Measurements from ENCODE around the gene RFXAP. TPM values are rescaled to one million over a fixed set of nuclear protein-coding genes. Genes with fewer than 3 reads are reported as not detected.

Gene RFXAP, protein sequence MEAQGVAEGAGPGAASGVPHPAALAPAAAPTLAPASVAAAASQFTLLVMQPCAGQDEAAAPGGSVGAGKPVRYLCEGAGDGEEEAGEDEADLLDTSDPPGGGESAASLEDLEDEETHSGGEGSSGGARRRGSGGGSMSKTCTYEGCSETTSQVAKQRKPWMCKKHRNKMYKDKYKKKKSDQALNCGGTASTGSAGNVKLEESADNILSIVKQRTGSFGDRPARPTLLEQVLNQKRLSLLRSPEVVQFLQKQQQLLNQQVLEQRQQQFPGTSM
- total RNA-seq (2012; rRNA removed): 0.54 and 0.83 TPM in 2 replicates
- 2.2 and 2.7 TPM in 2 replicates for polyA plus RNA-seq (2012; rRNA removed)
- 1.1 and 1.5 TPM in 2 replicates for polyA plus RNA-seq (2012; cell fraction: cytosol; rRNA removed)
- 2.0 and 5.4 TPM in 2 replicates for polyA plus RNA-seq (2012; cell fraction: nucleus; rRNA removed; ENCODE audit: low replicate concordance)
- Bru-seq, nascent RNA: percentile 51 among the genes with signal in this experiment
- BruChase-seq, experiment 1, labeled RNA remaining after a 6-hour chase: percentile 73 among the genes with signal in this experiment
- percentile 77 among the genes with signal in this experiment for BruChase-seq, experiment 2, labeled RNA remaining after a 2-hour chase
- long read RNA-seq, transcript RFXAP-201 (3 exons, 2,304 nt): major isoform, 5 of 5 reads
- long read RNA-seq, partial matches to known transcripts: 0 of 5 reads
- long read RNA-seq, other reads (novel, unspliced or antisense): 0 of 5 reads

GRCh38 chr13:36818804-36819738, at the start of gene RFXAP:
Gene RFXAP (plus strand): TSS chr13:36819222. CDS start chr13:36819358, 136 bp downstream.
- WGBS, 2 experiments (ENCODE audit: extremely low coverage in 2 of 2, insufficient read length in 1 of 2): 1% methylated on average over 24 of the region's 78 CpGs; no CpG with 5 or more reads in 1 of the 2 experiments
- Histone ChIP-seq H3K9me3 (ENCODE audit: control insufficient read depth, insufficient read depth, low read length) (no peaks in the 10 kb centered on the region), H4K5ac (ENCODE audit: low read depth, low read length) (peak within 1 kb of the TSS; percentile 96), H3K23ac (ENCODE audit: low read depth, low read length) (peak within 1 kb of the TSS; percentile 74), H3K4ac (ENCODE audit: low read depth, low read length) (peak within 1 kb of the TSS; percentile 76; the same call in 1 of the 2 replicates), H2BK20ac (ENCODE audit: low read depth, low read length) (no peak within 1 kb of the TSS), H3K79me1 (ENCODE audit: low read depth in 1 of 2, low read length in 2 of 2) (peaks cover 8 to 27% of the 10 kb centered on the region in 2 experiments), H3K4me3 (ENCODE audit: insufficient read depth, low read depth, low read length) (peak within 1 kb of the TSS; percentile 85), H2BK5ac (ENCODE audit: low read depth, low read length, poor library complexity, severe bottlenecking) (peak within 1 kb of the TSS; percentile 17), H3K27me3 (ENCODE audit: control insufficient read depth, insufficient read depth, low read length) (no peaks in the 10 kb centered on the region), H4K20me1 (ENCODE audit: insufficient read depth, low read length) (no peaks in the 10 kb centered on the region; the same call in 1 of the 2 replicates), H3K36me3 (ENCODE audit: control insufficient read depth, insufficient read depth, low read length) (no peaks in the 10 kb centered on the region), H3K56ac (ENCODE audit: extremely low read depth, insufficient read depth, low read length) (peak within 1 kb of the TSS; percentile 44; the same call in 1 of the 2 replicates), H2AFZ (replicated peaks; ENCODE audit: low read length, poor library complexity) (peak within 1 kb of the TSS; percentile 94), H3K27ac (ENCODE audit: insufficient read depth, low read length) (peak within 1 kb of the TSS; percentile 31; the same call in 1 of the 2 replicates), H3K4me1 (ENCODE audit: control insufficient read depth, insufficient read depth, low read length) (no peaks in the 10 kb centered on the region), H4K91ac (ENCODE audit: insufficient read depth, low read depth, low read length) (peak within 1 kb of the TSS; percentile 72), H3K9me1 (ENCODE audit: insufficient read depth, low read length) (no peaks in the 10 kb centered on the region), H3K9ac (ENCODE audit: low read depth, low read length) (peak within 1 kb of the TSS; percentile 63), H2AK5ac (ENCODE audit: low read depth, low read length) (no peak within 1 kb of the TSS), H2BK120ac (ENCODE audit: low read depth, low read length) (no peak within 1 kb of the TSS), H2BK15ac (ENCODE audit: low read depth, low read length) (no peak within 1 kb of the TSS), H3K18ac (ENCODE audit: low read depth, low read length) (no peak within 1 kb of the TSS), H4K8ac (ENCODE audit: low read depth in 2 of 2, low read length in 2 of 2) (peak within 1 kb of the TSS; percentile 89 to 97), H3K4me2 (ENCODE audit: low read depth, low read length) (peak within 1 kb of the TSS; percentile 97), H2AK9ac (replicated peaks; ENCODE audit: low read depth, low read length, poor library complexity) (peak within 1 kb of the TSS; percentile 46), H3K14ac (replicated peaks; ENCODE audit: low read depth, low read length) (peak within 1 kb of the TSS; percentile 39)
- TF ChIP-seq CEBPB (IDR thresholded peaks at IDR 0.05; ENCODE audit: low read depth, low read length) (peak; percentile 71), MAZ (IDR thresholded peaks at IDR 0.05; ENCODE audit: borderline replicate concordance, low read depth, low read length) (peak; percentile 75; the same call in 1 of the 2 replicates), MXI1 (IDR thresholded peaks at IDR 0.05; ENCODE audit: borderline replicate concordance, low read depth, low read length) (peak; percentile 51; the same call in 1 of the 2 replicates)
- TF ChIP-seq, protein P1, sequence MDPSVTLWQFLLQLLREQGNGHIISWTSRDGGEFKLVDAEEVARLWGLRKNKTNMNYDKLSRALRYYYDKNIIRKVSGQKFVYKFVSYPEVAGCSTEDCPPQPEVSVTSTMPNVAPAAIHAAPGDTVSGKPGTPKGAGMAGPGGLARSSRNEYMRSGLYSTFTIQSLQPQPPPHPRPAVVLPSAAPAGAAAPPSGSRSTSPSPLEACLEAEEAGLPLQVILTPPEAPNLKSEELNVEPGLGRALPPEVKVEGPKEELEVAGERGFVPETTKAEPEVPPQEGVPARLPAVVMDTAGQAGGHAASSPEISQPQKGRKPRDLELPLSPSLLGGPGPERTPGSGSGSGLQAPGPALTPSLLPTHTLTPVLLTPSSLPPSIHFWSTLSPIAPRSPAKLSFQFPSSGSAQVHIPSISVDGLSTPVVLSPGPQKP (IDR thresholded peaks at IDR 0.05; ENCODE audit: borderline replicate concordance, low read depth, low read length): no peak
- in situ Hi-C loops (cut with MboI; ENCODE audit: low sequenced_read_pairs): no loop called here
- ChIA-PET POLR2A (ENCODE audit: unreplicated experiment) (no interaction called here), CTCF (interaction anchor here (0.6 to 0.7 kb wide), 2 partner anchors 289 to 815 kb away, joined by 3 to 4 read pairs; no protein-coding TSS in a partner anchor)
- intact Hi-C loops (cut with micrococcal nuclease): loop anchor here (10.0 kb wide), 1 partner anchor 474 kb away; the partner anchor contains the start of gene SPART
- ATAC-seq (ENCODE audit: low read depth) (peak; percentile 99), DNase-seq (peak; percentile 81)
- BruUV-seq (replicated peaks): no TSS peak
- dilution Hi-C loops (cut with HindIII; ENCODE audit: low sequenced_read_pairs, unreplicated experiment): no loop called here

Data from IMR-90 (cell line).